H1 (cell line): ENCODE measurements around the gene TRIM44. TPM values are rescaled to one million over a fixed set of nuclear protein-coding genes. Genes with fewer than 3 reads are reported as not detected.

ENCODE experiments used
- CBX5 ChIP-seq: fragments of 300-800, 300-1000 bp; sonication (generic); IDR thresholded peaks from 2 replicates; pipeline ENCODE4 v1.7.1; 2016; ENCODE audit warnings: antibody characterized with exemption, low read length, low read depth
- CBX8 ChIP-seq: fragments of 300-800, 300-1000 bp; sonication (generic); IDR thresholded peaks from 2 replicates; pipeline ENCODE4 v1.7.1; 2016; ENCODE audit warnings: low read depth, low read length, borderline replicate concordance
- CEBPB ChIP-seq: IDR thresholded peaks from 2 replicates; pipeline ENCODE4 v1.6.1; 2012; ENCODE audit warnings: low read depth, low read length
- CHD7 ChIP-seq: fragments of 300-600 bp; sonication (generic); IDR thresholded peaks from 2 replicates; pipeline ENCODE4 v1.7.1; 2012; ENCODE audit warnings: low read length, moderate library complexity, mild to moderate bottlenecking, inconsistent platforms; ENCODE audit not compliant: insufficient replicate concordance
- EZH2 ChIP-seq: fragments of 200-600 bp; sonication (generic); IDR thresholded peaks from 2 replicates; pipeline ENCODE4 v1.7.1; 2012; ENCODE audit warnings: low read depth, mild to moderate bottlenecking, moderate library complexity, low read length, inconsistent platforms; ENCODE audit not compliant: severe bottlenecking
- KDM1A ChIP-seq: fragments of 200-600, 300-600 bp; sonication (generic); IDR thresholded peaks from 2 replicates; pipeline ENCODE4 v1.7.1; 2016; ENCODE audit warnings: mild to moderate bottlenecking, low read length, borderline replicate concordance
- RXRA ChIP-seq: IDR thresholded peaks from 2 replicates; pipeline ENCODE4 v1.6.1; 2011; ENCODE audit warnings: low read depth, mild to moderate bottlenecking, low read length, moderate library complexity; ENCODE audit not compliant: insufficient read depth
- SIN3A ChIP-seq, 2 experiments: IDR thresholded peaks in 1 of 2; conservative IDR thresholded peaks in 1 of 2; 2 replicates each; pipeline ENCODE4 v1.6.1; 2011 to 2012; ENCODE audit warnings: low read length in 2 of 2, improper control_type of control experiment in 1 of 2, low read depth in 1 of 2, mild to moderate bottlenecking in 1 of 2
- polyA plus RNA-seq, 7 experiments: library from polyadenylated mRNA; depleted of rRNA in 3 of 7; stranded (reverse) in 5 of 7; unstranded in 2 of 7; fragments of >200 nt in 5 of 7; fragments of 200-250 nt in 2 of 7; gene quantifications; 1 replicate in 5 of 7; 2 replicates in 1 of 7; 4 replicates in 1 of 7; pipeline versions ENCODE4 v1.2.1 to v1.2.3, GENCODE V29; 2011 to 2013; ENCODE audit warnings: missing spikeins in 2 of 7, mixed read lengths in 2 of 7
- total RNA-seq: library from RNA; stranded (reverse); fragmentation: NEBNext Ultra II Directional; extraction: Animal tissue kit (Norgen Biotek cat#: 25700); gene quantifications from 2 replicates; pipeline ENCODE4 v1.2.1, GENCODE V29; 2021
- TF ChIP-seq, protein P1 (sequence below), 3 experiments: IDR thresholded peaks; 1 replicate in 2 of 3; 2 replicates in 1 of 3; pipeline versions ENCODE4 v1.5.1 to v1.6.1; 2011; ENCODE audit warnings: low read length in 3 of 3, mild to moderate bottlenecking in 3 of 3, inconsistent platforms in 2 of 3, low read depth in 1 of 3, moderate library complexity in 1 of 3; ENCODE audit not compliant: insufficient read depth in 1 of 3; ENCODE audit errors: control extremely low read depth in 1 of 3

The TRIM44 gene
- total and polyA plus RNA-seq, 2 of the 8 experiments (the other 6 are each of a cell fraction or from before 2014, with no cell fraction given) = 13.9 to 34.4 TPM

- TF ChIP-seq CHD7 (no peak), CBX5 (no peak), CBX8 (no peak), CEBPB (no peak), EZH2 (no peak), KDM1A (no peak), SIN3A (conservative IDR thresholded peaks at IDR 0.05 in 1 of 2, IDR thresholded peaks at IDR 0.05 in 1 of 2; ENCODE audit: low read depth in 1 of 2, low read length in 2 of 2) (no peak), RXRA (no peak)
- TF ChIP-seq, protein P1, sequence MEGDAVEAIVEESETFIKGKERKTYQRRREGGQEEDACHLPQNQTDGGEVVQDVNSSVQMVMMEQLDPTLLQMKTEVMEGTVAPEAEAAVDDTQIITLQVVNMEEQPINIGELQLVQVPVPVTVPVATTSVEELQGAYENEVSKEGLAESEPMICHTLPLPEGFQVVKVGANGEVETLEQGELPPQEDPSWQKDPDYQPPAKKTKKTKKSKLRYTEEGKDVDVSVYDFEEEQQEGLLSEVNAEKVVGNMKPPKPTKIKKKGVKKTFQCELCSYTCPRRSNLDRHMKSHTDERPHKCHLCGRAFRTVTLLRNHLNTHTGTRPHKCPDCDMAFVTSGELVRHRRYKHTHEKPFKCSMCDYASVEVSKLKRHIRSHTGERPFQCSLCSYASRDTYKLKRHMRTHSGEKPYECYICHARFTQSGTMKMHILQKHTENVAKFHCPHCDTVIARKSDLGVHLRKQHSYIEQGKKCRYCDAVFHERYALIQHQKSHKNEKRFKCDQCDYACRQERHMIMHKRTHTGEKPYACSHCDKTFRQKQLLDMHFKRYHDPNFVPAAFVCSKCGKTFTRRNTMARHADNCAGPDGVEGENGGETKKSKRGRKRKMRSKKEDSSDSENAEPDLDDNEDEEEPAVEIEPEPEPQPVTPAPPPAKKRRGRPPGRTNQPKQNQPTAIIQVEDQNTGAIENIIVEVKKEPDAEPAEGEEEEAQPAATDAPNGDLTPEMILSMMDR (IDR thresholded peaks at IDR 0.05; ENCODE audit: control extremely low read depth in 1 of 3, insufficient read depth in 1 of 3, low read depth in 1 of 3, low read length in 3 of 3) = no peak
Observed at GRCh38 chr11:35655856-35656255, 6.7 kb upstream of the TRIM44 start (continued).
